MCF 10A (cell line): Measurements from ENCODE around the gene PTGFRN. TPM values are rescaled to one million over a fixed set of nuclear protein-coding genes. Genes with fewer than 3 reads are reported as not detected.

Experiments
- BruUV-seq: library from RNA; stranded (reverse); fragments of 400-500 nt; replicated peaks from 2 replicates; lab custom pipeline; 2021; lab: Mats Ljungman, UMichigan
- CTCF ChIA-PET: fragments of 300-600 bp; sonication (Branson Sonifier 250); formaldehyde crosslinking; extraction: SDS; loops from one replicate; lab custom pipeline; 2021; ENCODE audit warnings: antibody characterized with exemption, inconsistent platforms; lab: Yijun Ruan, JAX
- POLR2A ChIA-PET: fragments of 300-600, 350-650 bp; sonication (Branson Sonifier 250); formaldehyde crosslinking; extraction: SDS; loops from one replicate; lab custom pipeline; 2020; ENCODE audit warnings: antibody characterized with exemption, inconsistent platforms; lab: Yijun Ruan, JAX
- DNase-seq: peaks from one replicate; pipeline ENCODE4 v3.0.0-alpha.2; 2018; ENCODE audit not compliant: unreplicated experiment
- H3K27ac Mint-ChIP-seq: one replicate; pipeline ENCODE4 v1.8.0; 2022; ENCODE audit warnings: mild to moderate bottlenecking, low read depth, mixed read lengths; ENCODE audit not compliant: unreplicated experiment
- H3K27me3 Mint-ChIP-seq: one replicate; pipeline ENCODE4 v1.8.0; 2022; ENCODE audit warnings: mixed read lengths; ENCODE audit not compliant: insufficient read depth, unreplicated experiment
- H3K36me3 Mint-ChIP-seq: one replicate; pipeline ENCODE4 v1.8.0; 2022; ENCODE audit warnings: mild to moderate bottlenecking, moderate library complexity, mixed read lengths; ENCODE audit not compliant: insufficient read depth, unreplicated experiment
- H3K4me1 Mint-ChIP-seq: one replicate; pipeline ENCODE4 v1.8.0; 2022; ENCODE audit warnings: mixed read lengths; ENCODE audit not compliant: insufficient read depth, unreplicated experiment
- H3K4me3 Mint-ChIP-seq: one replicate; pipeline ENCODE4 v1.8.0; 2022; ENCODE audit warnings: mild to moderate bottlenecking, moderate library complexity, mixed read lengths; ENCODE audit not compliant: unreplicated experiment
- H3K9me3 Mint-ChIP-seq: one replicate; pipeline ENCODE4 v1.8.0; 2022; ENCODE audit warnings: mixed read lengths; ENCODE audit not compliant: unreplicated experiment
- intact Hi-C: fragments of 100-400 bp; cut with micrococcal nuclease; formaldehyde crosslinking; loops from 2 replicates; pipeline ENCODE4 v1.14.1; 2022
- total RNA-seq: library from RNA; stranded (reverse); gene quantifications from 2 replicates; pipeline ENCODE4 v1.2.3, GENCODE V29; 2022
- TF ChIP-seq, protein P1 (sequence below): fragments of 200-600 bp; IDR thresholded peaks from one replicate; pipeline ENCODE4 v1.8.0; 2022; ENCODE audit warnings: antibody characterized with exemption, mild to moderate bottlenecking; ENCODE audit not compliant: unreplicated experiment

The PTGFRN gene
- total RNA-seq, 1 experiment from 2014 or later: 45.2 TPM

DNA sequence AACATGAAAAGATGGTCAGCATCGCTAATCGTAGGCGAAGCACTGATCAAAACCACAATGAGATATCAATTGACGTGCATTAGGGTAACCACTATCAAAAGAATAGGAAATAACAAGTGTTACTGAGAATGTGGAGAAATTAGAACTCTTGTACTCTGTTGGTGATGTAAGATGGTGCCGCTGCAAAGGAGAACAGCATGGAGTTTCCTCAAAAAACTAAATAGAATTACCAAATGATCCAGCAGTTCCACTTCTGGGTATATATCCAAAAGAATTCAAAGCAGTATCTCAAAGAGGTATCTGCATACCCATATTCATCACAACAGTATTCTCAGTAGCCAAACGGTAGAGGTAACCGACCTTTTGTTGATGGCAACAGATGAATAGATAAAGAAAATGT, 83.6 kb downstream of the PTGFRN start:
- no peaks in the 10 kb centered on the region for H3K27me3 Mint-ChIP-seq
- intact Hi-C loops: no loop called here
- H3K9me3 Mint-ChIP-seq: peaks cover 8% of the 10 kb centered on the region
- BruUV-seq: no TSS peak
- TF ChIP-seq, protein P1, sequence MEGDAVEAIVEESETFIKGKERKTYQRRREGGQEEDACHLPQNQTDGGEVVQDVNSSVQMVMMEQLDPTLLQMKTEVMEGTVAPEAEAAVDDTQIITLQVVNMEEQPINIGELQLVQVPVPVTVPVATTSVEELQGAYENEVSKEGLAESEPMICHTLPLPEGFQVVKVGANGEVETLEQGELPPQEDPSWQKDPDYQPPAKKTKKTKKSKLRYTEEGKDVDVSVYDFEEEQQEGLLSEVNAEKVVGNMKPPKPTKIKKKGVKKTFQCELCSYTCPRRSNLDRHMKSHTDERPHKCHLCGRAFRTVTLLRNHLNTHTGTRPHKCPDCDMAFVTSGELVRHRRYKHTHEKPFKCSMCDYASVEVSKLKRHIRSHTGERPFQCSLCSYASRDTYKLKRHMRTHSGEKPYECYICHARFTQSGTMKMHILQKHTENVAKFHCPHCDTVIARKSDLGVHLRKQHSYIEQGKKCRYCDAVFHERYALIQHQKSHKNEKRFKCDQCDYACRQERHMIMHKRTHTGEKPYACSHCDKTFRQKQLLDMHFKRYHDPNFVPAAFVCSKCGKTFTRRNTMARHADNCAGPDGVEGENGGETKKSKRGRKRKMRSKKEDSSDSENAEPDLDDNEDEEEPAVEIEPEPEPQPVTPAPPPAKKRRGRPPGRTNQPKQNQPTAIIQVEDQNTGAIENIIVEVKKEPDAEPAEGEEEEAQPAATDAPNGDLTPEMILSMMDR: no peak
- H3K36me3 Mint-ChIP-seq: peaks cover 6% of the 10 kb centered on the region
- no peak overlapping the region for H3K4me3 Mint-ChIP-seq
- H3K27ac Mint-ChIP-seq: no peak overlapping the region
- no peak for DNase-seq
- CTCF ChIA-PET: no interaction called here
- peaks cover 45% of the 10 kb centered on the region for H3K4me1 Mint-ChIP-seq
- POLR2A ChIA-PET: no interaction called here

DNA sequence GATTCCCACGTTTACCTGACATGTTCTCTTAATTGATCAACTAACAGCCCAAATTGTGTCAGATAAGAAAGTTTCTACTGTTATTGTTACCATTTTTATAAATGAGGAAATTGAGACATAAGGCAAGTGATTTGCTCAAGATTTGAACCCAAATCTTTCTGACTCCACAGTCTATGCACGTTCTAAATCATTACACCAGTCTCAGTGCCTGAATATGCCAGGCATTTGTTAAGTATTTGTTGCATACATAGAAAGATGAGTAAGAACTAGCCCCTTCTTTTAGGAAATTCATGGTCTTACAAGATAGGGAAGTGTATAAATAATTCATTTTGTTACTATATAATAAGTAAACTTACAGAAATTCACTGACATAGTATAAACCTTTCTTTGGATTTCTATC, 84.7 kb downstream of the PTGFRN start:
- Mint-ChIP-seq H3K27ac (no peak overlapping the region), H3K4me1 (peaks cover 42% of the 10 kb centered on the region), H3K4me3 (no peak overlapping the region), H3K27me3 (no peaks in the 10 kb centered on the region), H3K36me3 (peaks cover 6% of the 10 kb centered on the region), H3K9me3 (peaks cover 8% of the 10 kb centered on the region)
- BruUV-seq: no TSS peak
- POLR2A ChIA-PET: no interaction called here
- CTCF ChIA-PET: no interaction called here
- intact Hi-C loops: no loop called here
- DNase-seq: no peak
- TF ChIP-seq, protein P1: no peak

DNA sequence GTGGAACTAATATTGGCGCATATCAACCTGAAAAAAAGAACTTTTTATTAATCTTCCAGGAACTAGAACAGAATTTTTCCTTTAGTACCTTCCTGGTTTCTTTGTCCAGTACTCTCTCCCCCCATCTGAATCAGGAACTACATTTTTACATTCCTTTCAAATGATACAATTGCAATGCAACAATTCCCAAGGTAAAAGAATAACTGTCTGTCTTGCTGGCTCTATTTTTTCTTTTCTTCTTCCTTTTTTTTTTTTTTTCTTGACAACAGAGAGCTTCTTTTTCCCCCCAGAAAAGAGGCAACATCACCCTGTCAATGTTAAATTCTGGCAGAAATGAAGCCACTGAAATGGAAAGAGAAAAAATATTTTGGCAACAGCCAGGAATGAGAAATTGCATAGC, 87.3 kb downstream of the PTGFRN start:
- intact Hi-C loops: no loop called here
- no TSS peak for BruUV-seq
- CTCF ChIA-PET: interaction anchor here (0.6 to 1.5 kb wide), 2 partner anchors 15 to 1015 kb away, joined by 3 to 6 read pairs; no protein-coding TSS in a partner anchor
- peaks cover 6% of the 10 kb centered on the region for H3K36me3 Mint-ChIP-seq
- DNase-seq: no peak
- H3K27ac Mint-ChIP-seq: peak overlapping the region; percentile 32
- no peaks in the 10 kb centered on the region for H3K27me3 Mint-ChIP-seq
- H3K4me1 Mint-ChIP-seq: peaks cover 23% of the 10 kb centered on the region
- no peak overlapping the region for H3K4me3 Mint-ChIP-seq
- H3K9me3 Mint-ChIP-seq: peaks cover 8% of the 10 kb centered on the region
- TF ChIP-seq, protein P1: no peak
- POLR2A ChIA-PET: no interaction called here

DNA sequence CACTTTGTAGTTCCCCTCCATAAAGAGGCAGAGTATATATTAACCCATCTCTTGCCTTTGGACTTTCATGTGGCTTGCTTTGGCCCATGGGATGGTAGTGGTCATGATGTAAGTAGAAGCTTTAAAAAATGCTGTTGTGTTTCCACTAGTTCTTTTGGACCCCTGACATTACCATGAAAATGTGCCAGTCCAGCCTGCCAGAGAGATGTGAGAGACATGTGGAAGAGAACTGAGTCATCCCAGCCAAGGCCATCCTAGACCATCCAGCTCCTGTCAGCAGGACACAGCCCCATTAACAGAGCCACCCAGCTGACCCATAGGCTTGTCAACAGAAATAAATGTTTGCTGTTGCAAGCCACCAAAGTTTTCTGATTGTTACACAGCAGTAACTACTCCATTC, 87.9 kb downstream of the PTGFRN start:
- no peak overlapping the region for H3K4me3 Mint-ChIP-seq
- no peak for DNase-seq
- BruUV-seq: no TSS peak
- H3K9me3 Mint-ChIP-seq: peaks cover 8% of the 10 kb centered on the region
- peaks cover 23% of the 10 kb centered on the region for H3K4me1 Mint-ChIP-seq
- intact Hi-C loops: no loop called here
- H3K27ac Mint-ChIP-seq: peak overlapping the region; percentile 32
- ChIA-PET CTCF (interaction anchor here (0.6 kb wide), 1 partner anchor 1016 kb away, joined by 3 read pairs; no protein-coding TSS in a partner anchor), POLR2A (interaction anchor here (1.0 kb wide), 1 partner anchor 36 kb away, joined by 4 read pairs; no protein-coding TSS in a partner anchor)
- no peaks in the 10 kb centered on the region for H3K27me3 Mint-ChIP-seq
- H3K36me3 Mint-ChIP-seq: peaks cover 6% of the 10 kb centered on the region
- TF ChIP-seq, protein P1: no peak
